Prostate gland (tissue), 2 donors: ENCODE data around the gene WDR87. TPM values are rescaled to one million over a fixed set of nuclear protein-coding genes. Genes with fewer than 3 reads are reported as not detected.

Experiments
- DNase-seq: peaks from one replicate; pipeline ENCODE4 v3.0.0-alpha.2; 2019; ENCODE audit warnings: low spot score
- H3K27ac ChIP-seq, 2 donors: fragments of 200-600 bp; sonication (generic); 2 replicates each; pipeline ENCODE4 v1.5.1; 2017 to 2019
- H3K27me3 ChIP-seq: fragments of 200-600 bp; sonication (generic); replicated peaks from 2 replicates; pipeline ENCODE4 v1.5.1; 2019; ENCODE audit not compliant: insufficient read depth
- H3K36me3 ChIP-seq, 2 donors: fragments of 200-600 bp; sonication (generic); 1 replicate in 1 of 2; 2 replicates in 1 of 2; pipeline versions ENCODE4 v1.5.1 to v1.8.1; 2017 to 2019
- H3K4me1 ChIP-seq: fragments of 200-600 bp; sonication (generic); replicated peaks from 2 replicates; pipeline ENCODE4 v1.5.1; 2019
- H3K4me3 ChIP-seq, 2 donors: fragments of 200-600 bp; sonication (generic); 2 replicates each; pipeline ENCODE4 v1.5.1; 2017 to 2019
- H3K9me3 ChIP-seq: fragments of 200-600 bp; sonication (generic); 2 replicates; pipeline ENCODE4 v1.5.1; 2017
- CTCF ChIP-seq, 4 experiments: fragments of 200-600 bp in 2 of 4; fragments of 450-650 bp in 2 of 4; sonication (generic) in 2 of 4; IDR thresholded peaks; 1 replicate in 3 of 4; 2 replicates in 1 of 4; pipeline ENCODE4 v1.5.1; 2016 to 2019; ENCODE audit warnings: antibody characterized with exemption in 4 of 4, mild to moderate bottlenecking in 2 of 4, moderate library complexity in 2 of 4
- POLR2A ChIP-seq: fragments of 450-650 bp; IDR thresholded peaks from one replicate; pipeline ENCODE4 v1.6.1; 2016; ENCODE audit warnings: antibody characterized with exemption, mild to moderate bottlenecking
- POLR2AphosphoS5 ChIP-seq: sonication (generic); formaldehyde crosslinking; IDR thresholded peaks from one replicate; pipeline ENCODE4 v1.6.1; 2017; ENCODE audit warnings: antibody characterized with exemption
- WGBS: methylation state at CpG from one replicate; pipeline ENCODE4 v1.1.5; 2018; 5-methylcytosine and 5-hydroxymethylcytosine counted together
- intact Hi-C: fragments of 100-400 bp; cut with DNase I; formaldehyde crosslinking; loops from one replicate; pipeline ENCODE4 v1.14.2; 2022
- total RNA-seq, 2 donors: library from RNA; depleted of rRNA; stranded (reverse); fragments of >200 nt; gene quantifications; one replicate each; pipeline ENCODE4 v1.1.0, GENCODE V29; 2016

The WDR87 gene
- total RNA-seq, 2 donors from 2014 or later, result 2.0 TPM; not detected in 1

DNA sequence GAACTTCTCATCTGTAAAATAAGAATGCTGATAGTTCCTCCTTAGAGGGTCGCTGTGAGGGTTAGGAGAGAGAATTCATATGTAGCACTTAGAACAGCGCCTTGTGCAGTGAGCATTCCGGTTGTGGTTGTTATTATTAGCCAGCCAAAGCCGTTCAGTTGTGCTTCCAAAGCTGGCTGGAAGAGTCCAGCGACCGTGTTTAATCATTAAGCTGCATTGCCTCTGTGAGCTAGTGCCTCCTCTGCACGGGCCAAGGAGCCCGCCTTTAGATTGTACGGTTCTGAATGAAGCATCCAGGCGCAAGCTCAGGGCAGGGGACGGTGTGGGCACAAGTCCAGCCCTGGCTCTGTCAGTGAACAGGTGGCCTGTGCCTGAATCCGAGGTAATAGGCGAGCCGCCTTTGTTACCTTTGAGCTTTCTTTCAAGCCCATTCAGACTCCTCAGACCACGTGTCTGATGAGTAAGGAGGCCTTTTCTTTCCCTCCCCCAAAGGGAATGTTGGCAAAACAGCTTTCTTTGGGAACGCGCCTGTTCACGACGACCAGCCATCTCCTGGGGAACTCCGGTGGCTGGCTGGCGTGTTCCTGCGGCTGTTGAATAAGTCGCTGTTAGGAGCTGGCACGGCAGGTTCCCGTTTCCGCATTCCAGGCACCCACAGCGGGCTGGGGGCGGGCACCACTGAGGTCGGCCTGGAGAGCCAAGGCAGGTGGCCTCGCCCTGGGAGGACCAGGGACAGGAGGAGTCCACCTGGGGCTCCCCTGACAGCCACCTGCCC lies 25.7 kb upstream of the WDR87 start:
- Histone ChIP-seq H3K27ac (peak overlapping the region; percentile 61 to 66), H3K4me3 (peak overlapping the region; percentile 8 to 13), H3K36me3 (no peaks in the 10 kb centered on the region), H3K27me3 (no peaks in the 10 kb centered on the region), H3K4me1 (peaks cover 7% of the 10 kb centered on the region), H3K9me3 (no peaks in the 10 kb centered on the region)
- intact Hi-C loops, result no loop called here
- WGBS, result 19% methylated on average over 30 of the region's 30 CpGs
- TF ChIP-seq POLR2AphosphoS5 (peak; percentile 87), CTCF (IDR thresholded peaks at IDR 0.05) (no peak)
- peak; percentile 91 for DNase-seq

DNA sequence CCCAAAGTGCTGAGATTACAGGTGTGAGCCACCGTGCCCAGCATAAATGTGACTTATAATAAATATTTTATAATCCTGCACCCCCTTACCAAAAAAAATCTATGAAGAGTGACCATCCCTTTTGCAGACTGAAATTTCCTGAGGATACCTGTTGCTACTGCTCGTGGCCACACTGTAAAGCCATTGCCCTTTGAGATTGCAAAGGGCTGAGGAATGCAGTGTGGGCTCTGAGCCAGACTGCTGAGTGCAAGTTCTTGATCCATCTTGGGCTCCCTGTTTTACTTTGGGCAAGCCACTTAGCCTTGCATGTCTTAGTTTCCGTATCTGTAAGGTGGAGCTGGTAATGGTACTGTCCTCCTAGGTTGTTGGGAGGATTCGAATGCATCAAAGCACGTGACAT lies 24.0 kb upstream of the WDR87 start:
- Histone ChIP-seq H3K9me3 (no peaks in the 10 kb centered on the region), H3K36me3 (no peaks in the 10 kb centered on the region), H3K27me3 (no peaks in the 10 kb centered on the region), H3K27ac (no peak overlapping the region), H3K4me3 (no peak overlapping the region), H3K4me1 (peaks cover 7% of the 10 kb centered on the region)
- DNase-seq, result no peak
- TF ChIP-seq CTCF (IDR thresholded peaks at IDR 0.05), result no peak
- TF ChIP-seq POLR2A, result no peak
- TF ChIP-seq POLR2AphosphoS5, result no peak
- intact Hi-C loops, result no loop called here
- WGBS, result 93% methylated on average over 5 of the region's 5 CpGs

DNA sequence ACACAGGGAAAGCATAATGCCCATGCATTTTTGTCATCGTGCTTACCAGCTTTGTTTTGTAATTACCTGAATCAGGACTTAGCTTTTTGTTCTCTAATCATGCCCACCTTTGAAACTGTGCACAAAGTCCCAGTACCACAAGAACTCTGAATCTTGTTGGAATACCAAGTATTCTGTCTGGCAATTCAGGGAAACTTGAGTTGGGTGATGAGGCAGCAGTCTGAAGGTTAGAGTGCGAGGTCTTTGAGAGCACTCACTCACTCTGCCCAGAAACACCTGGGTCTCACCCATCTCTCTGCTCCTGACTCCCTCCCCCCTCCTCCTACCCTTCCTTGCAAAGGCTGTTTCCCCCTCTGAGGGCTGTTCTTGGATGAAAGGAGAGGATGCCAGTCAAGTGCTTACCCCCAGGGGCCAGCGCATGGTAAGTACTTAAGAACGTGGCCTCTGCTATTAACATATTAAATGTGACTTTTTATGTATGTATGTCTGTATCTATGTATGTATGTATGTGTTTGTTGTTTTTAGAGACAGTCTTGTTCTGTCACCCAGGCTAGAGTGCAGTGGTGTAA lies 23.0 kb upstream of the WDR87 start:
- Histone ChIP-seq H3K9me3 (no peaks in the 10 kb centered on the region), H3K27ac (no peak overlapping the region), H3K4me1 (peaks cover 7% of the 10 kb centered on the region), H3K36me3 (no peaks in the 10 kb centered on the region), H3K27me3 (no peaks in the 10 kb centered on the region), H3K4me3 (no peak overlapping the region)
- no peak for DNase-seq
- intact Hi-C loops, result no loop called here
- TF ChIP-seq POLR2A, result no peak
- TF ChIP-seq CTCF (IDR thresholded peaks at IDR 0.05), result no peak
- TF ChIP-seq POLR2AphosphoS5, result no peak
- 84% methylated on average over 4 of the region's 4 CpGs for WGBS

DNA sequence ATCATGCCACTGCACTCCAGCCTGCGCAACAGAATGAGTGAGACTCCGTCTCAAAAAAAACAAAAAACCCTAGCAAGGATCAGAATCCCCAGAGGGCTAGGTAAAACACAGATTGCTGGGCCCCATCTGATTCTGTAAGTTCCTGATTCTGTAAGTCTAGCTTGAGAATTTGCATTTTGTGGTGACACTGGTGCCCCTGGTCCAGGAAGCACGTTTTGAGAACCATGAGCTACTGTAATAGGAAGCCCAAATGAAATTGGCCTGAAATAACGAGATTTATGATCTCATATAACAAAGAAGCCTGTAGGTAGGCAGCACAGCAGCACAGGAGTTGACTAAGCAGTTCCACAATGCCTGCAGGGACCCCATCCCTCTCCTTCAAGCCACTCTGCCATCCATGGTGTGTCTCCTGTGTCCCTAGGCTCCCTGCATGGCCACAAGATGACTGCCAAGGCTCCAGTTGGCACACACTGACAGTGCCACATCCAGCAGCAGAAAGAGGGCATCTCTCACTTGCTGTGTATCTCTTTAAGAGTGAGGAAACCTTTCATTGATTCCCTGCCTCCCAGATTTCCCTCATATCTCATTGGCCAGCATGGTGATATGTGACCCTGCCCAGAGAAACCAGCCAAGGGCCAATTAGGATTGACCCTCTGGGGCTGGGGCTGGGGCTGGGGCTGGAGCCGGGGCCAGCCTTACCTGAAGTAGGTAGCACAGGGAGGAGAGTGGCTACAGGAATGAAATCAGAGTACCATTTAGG lies 22.3 kb upstream of the WDR87 start:
- no peaks in the 10 kb centered on the region for H3K36me3 ChIP-seq
- intact Hi-C loops, result no loop called here
- no peak for DNase-seq
- TF ChIP-seq POLR2A (no peak), POLR2AphosphoS5 (no peak), CTCF (IDR thresholded peaks at IDR 0.05) (no peak)
- no peaks in the 10 kb centered on the region for H3K27me3 ChIP-seq
- WGBS, result 65% methylated on average over 5 of the region's 5 CpGs
- peaks cover 7% of the 10 kb centered on the region for H3K4me1 ChIP-seq
- no peak overlapping the region for H3K27ac ChIP-seq
- H3K9me3 ChIP-seq, result no peaks in the 10 kb centered on the region
- no peak overlapping the region for H3K4me3 ChIP-seq
